HepG2 (cell line): Measurements from ENCODE around the gene RPL34.

ENCODE experiments used
- ELF4 ChIP-seq: sonication (generic); formaldehyde crosslinking; IDR thresholded peaks from 2 replicates; pipeline ENCODE4 v1.5.0; 2020; ENCODE audit warnings: missing genetic modification reagents, mild to moderate bottlenecking, moderate library complexity, borderline replicate concordance
- MTA1 ChIP-seq: sonication (generic); formaldehyde crosslinking; IDR thresholded peaks from 2 replicates; pipeline ENCODE4 v1.4.0; 2020; ENCODE audit warnings: missing genetic modification reagents, mild to moderate bottlenecking, borderline replicate concordance
- MTA3 ChIP-seq: sonication (generic); formaldehyde crosslinking; IDR thresholded peaks from 2 replicates; pipeline ENCODE4 v1.4.0; 2020; ENCODE audit warnings: missing genetic modification reagents
- PHF8 ChIP-seq: sonication (generic); formaldehyde crosslinking; IDR thresholded peaks from 2 replicates; pipeline ENCODE4 v1.5.0; 2020; ENCODE audit warnings: missing genetic modification reagents
- SATB2 ChIP-seq: sonication (generic); formaldehyde crosslinking; IDR thresholded peaks from 2 replicates; pipeline ENCODE4 v1.5.0; 2020; ENCODE audit warnings: missing genetic modification reagents
- TF ChIP-seq, protein P1 (sequence below): IDR thresholded peaks from 2 replicates; pipeline ENCODE4 v1.6.1; 2012; ENCODE audit warnings: inconsistent platforms
- TF ChIP-seq, protein P2 (sequence below): sonication (generic); formaldehyde crosslinking; IDR thresholded peaks from 2 replicates; pipeline ENCODE4 v1.5.0; 2020; ENCODE audit warnings: mild to moderate bottlenecking, missing genetic modification reagents, moderate library complexity

DNA sequence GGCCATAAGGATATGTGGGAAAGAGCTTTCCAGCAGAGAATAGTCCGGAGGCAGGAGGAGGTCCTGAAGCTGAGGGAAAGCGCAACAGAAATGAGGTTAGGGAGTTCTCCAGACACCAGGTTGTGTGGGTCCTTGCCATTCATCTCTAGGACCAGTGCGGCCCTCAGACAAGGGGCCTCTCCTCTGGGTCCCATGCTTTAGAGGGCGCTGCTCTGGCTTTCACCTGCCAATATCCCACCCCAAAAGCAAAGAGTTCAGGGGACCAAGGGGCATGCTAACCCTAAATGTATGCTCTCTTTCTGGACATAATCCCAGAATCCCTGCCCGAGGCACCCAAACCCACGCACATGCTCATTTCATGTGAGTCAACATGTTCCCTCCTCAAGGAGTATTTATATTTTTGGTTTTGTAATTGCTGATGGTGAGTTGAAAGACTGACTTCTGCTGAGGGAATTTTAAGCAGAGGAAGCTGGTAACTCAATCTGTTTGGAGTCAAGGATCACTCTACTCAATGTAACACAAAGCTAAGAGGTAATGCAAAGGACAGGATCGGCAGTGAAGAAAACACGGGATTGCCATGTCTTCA is 14.8 kb downstream of the RPL34 start:
- TF ChIP-seq MTA1 = no peak
- TF ChIP-seq PHF8 (CRISPR knock-in tag) = no peak
- no peak for TF ChIP-seq ELF4 (CRISPR knock-in tag)
- no peak for TF ChIP-seq MTA3
- TF ChIP-seq SATB2 (CRISPR knock-in tag) = no peak
- TF ChIP-seq, protein P1, sequence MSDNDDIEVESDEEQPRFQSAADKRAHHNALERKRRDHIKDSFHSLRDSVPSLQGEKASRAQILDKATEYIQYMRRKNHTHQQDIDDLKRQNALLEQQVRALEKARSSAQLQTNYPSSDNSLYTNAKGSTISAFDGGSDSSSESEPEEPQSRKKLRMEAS = no peak
- TF ChIP-seq, protein P2, sequence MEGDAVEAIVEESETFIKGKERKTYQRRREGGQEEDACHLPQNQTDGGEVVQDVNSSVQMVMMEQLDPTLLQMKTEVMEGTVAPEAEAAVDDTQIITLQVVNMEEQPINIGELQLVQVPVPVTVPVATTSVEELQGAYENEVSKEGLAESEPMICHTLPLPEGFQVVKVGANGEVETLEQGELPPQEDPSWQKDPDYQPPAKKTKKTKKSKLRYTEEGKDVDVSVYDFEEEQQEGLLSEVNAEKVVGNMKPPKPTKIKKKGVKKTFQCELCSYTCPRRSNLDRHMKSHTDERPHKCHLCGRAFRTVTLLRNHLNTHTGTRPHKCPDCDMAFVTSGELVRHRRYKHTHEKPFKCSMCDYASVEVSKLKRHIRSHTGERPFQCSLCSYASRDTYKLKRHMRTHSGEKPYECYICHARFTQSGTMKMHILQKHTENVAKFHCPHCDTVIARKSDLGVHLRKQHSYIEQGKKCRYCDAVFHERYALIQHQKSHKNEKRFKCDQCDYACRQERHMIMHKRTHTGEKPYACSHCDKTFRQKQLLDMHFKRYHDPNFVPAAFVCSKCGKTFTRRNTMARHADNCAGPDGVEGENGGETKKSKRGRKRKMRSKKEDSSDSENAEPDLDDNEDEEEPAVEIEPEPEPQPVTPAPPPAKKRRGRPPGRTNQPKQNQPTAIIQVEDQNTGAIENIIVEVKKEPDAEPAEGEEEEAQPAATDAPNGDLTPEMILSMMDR (CRISPR knock-in tag) = no peak
